GM21515 (cell line): Measurements from ENCODE around the gene YEATS2.
"Not testable (repeated sequence)": the region's sequence is repeated elsewhere in the genome, so short reads cannot be mapped to it uniquely, and the experiment has no call there.

ENCODE experiments used
- ATAC-seq: cut with Tn5 transposase; IDR thresholded peaks from one replicate; pipeline ENCODE4 v1.9.1; 2021; ENCODE audit not compliant: unreplicated experiment

YEATS2 gene

DNA sequence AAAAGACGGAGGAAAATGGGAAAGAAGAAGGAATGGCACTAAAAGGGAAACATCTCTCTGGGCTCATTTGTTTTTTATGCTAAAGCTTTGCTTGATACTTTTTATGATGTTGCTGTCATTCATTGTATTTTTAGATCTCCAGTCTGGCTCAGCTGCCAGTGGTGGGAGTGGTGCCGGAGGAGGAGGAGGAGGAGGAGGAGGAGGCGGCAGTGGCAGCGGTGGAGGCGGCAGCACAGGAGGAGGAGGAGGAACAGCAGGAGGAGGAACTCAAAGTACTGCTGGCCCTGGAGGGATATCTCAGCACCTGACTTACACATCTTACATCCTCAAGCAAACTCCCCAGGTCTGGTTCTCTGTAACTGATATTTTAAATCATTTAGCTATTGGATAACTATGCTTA is 78.2 kb downstream of the YEATS2 start:
- ATAC-seq: no peak

DNA sequence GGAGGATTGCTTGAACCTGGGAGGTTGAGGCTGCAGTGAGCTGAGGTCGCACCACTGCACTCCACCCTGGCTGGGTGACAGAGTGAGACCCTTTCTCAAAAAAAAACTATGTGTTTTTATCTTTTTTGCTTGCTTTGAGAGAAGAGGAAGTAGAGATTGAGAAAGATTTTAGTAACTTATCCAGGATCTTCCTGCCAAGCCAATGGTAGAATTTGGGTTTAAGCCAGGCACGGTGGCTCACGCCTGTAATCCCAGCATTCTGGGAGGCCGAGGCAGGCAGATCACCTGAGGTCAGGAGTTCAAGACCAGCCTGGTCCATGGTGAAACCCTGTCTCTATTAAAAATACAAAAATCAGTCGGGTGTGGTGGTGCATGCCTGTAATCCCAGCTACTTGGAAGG is 78.9 kb downstream of the YEATS2 start:
- not testable (repeated sequence) for ATAC-seq

DNA sequence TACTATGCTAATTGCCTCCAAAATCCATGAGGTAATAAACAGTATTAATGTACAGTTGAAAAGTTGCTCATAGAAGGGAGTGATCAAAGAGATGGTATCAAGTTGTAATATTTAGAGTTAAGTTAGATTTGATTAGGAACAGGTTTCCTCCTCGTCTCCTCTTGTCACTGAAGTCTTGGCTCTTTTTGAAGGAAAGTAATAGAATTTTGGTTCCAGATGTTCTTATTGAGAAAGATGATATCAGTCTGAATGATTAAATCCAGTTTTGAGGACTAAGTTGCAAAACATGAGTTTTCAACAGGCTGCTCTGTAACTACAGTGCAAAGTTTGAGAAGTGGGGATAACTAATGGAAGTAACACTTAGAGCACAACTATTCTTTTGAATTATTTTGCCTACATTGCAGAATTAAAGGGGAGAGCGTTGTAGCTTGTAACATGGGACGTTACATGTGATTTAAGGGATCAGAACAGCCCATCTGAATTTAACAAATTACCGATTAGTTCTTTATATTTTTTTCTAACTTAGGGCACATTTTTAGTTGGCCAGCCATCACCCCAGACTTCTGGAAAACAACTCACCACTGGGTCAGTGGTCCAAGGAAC is 79.5 kb downstream of the YEATS2 start:
- ATAC-seq: no peak

GRCh38 chr3:183779896-183780465 is 82.4 kb downstream of the YEATS2 start:
- ATAC-seq: no peak

- ATAC-seq: no peak
Measured at GRCh38 chr3:183781246-183781645, 83.6 kb downstream of the YEATS2 start.

GRCh38 chr3:183782576-183783276 is 85.1 kb downstream of the YEATS2 start:
- no peak for ATAC-seq

DNA sequence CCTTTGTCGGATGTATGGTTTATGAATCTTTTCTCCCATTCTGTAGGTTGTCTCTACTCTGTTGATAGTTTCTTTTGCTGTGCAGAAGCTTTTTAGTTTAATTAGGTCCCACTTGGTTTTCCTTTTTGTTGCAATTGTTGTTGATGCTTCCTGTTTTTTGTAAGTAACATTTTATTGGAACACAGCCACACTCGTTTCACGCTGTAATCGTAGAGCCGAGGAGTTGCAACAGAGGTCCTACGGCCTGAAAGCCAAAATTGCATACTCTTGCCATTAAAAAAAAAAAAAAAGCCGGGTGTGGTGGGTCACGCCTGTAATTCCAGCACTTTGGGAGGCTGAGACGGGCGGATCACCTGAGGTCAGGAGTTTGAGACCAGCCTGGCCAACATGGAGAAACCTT is 86.9 kb downstream of the YEATS2 start:
- not testable (repeated sequence) for ATAC-seq

DNA sequence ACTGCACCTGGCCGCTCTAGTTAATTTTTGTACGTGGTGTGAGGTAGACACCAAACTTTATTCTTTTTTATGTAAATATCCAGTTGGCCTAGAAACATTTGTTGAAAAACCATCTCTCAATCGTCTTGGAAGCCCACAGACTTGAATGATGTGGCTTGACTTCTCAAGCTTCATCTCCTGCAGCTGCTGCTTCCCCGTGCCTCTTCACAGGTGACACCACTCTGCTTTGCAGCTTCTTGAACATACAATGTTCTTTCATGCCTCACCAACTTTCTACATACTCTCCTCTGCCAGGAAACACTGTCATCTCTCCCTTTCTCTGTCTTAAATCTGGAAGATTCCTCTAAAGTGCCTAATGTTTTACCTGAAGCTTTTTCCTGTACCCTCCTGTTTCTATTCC is 92.2 kb downstream of the YEATS2 start:
- no peak for ATAC-seq

DNA sequence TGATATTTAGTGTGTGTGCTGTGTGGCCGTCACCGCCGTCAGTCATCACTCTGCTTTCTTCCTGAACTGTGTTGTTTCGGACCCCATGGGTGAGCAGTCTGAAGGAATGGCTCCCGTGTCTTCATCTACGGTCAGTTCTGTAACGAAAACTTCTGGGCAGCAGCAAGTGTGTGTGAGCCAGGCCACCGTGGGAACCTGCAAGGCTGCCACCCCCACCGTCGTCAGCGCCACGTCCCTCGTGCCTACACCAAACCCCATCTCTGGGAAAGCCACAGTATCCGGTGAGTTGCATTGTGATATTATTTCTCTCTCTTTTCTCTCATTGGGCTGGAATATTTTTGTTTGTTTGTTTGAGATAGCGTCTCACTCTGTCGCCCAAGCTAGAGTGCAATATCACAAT is 93.1 kb downstream of the YEATS2 start:
- no peak for ATAC-seq

DNA sequence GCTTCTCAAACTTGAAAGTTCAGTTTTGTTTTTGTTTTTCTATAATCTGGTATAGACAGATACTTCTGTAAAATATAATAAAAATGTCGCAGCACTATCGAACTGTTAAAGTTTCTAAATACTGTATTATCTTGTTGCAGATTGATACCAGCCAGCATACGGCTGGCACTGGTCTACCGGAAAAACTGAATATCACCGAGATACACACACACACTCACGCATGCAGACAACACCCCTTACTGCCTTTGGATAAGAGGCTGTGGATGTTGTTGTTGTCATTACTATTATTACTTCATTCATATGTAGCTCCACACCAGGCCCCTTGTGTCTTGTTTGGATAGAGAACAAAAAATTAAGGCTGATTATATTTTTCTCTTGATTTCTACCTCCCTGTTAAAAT is 95.4 kb downstream of the YEATS2 start:
- ATAC-seq: no peak

DNA sequence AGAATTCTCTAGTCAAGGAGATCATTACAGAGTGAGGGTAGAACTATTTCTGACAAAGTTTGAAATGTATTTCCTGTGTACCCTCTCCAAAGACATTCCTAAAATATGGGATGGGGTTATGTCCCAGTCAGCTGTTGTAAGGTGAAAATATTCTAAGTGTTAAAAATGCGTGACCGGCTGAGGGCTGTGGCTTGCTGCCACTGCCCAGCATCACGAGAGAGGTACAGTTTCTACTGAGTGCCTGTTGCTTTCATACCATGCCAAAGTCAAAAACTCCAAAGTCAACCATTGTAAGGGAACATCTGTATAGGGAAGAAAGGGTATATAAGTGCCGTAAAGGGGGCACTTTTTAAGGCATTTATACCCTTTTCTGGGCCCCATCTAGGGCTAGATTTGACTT is 96.9 kb downstream of the YEATS2 start:
- no peak for ATAC-seq

DNA sequence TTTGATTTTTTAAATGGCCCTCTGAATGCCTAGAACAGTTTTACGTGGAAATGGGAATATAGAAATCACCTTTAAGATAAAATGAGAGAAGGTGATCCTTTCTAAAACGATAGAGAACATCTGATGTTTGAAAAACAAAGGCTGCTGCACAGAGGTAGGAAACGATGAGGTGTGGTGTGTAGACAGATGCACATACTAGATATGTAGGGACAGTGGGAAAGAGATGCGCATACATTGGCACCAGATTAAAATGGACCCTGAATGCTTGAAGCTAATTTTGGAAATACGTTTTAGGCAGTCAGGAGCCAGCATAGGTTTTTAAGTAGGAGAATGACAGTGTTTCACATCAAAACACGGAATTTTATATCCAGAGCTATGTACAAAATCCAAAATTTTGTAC is 98.8 kb downstream of the YEATS2 start:
- no peak for ATAC-seq

DNA sequence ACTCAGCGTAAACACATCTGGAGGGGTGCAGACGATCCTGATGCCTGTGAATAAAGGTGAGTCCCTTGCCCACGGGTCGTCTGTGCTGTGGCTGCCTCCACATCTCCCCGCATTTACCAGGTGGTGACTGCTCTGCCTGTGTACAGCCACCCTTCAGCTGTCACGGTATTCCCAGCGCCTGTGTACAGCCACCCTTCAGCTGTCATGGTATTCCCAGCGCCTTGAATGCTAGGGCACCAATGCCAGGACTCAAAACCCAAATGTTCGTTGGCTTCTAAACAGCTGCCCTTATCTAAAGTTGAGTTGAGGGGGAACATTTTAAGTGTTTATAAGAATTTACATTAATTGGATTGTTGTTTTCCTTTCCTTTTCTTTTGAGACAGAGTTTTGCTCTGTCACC is 100.4 kb downstream of the YEATS2 start:
- ATAC-seq: no peak

GRCh38 chr3:183799461-183799860 is 101.9 kb downstream of the YEATS2 start:
- no peak for ATAC-seq

DNA sequence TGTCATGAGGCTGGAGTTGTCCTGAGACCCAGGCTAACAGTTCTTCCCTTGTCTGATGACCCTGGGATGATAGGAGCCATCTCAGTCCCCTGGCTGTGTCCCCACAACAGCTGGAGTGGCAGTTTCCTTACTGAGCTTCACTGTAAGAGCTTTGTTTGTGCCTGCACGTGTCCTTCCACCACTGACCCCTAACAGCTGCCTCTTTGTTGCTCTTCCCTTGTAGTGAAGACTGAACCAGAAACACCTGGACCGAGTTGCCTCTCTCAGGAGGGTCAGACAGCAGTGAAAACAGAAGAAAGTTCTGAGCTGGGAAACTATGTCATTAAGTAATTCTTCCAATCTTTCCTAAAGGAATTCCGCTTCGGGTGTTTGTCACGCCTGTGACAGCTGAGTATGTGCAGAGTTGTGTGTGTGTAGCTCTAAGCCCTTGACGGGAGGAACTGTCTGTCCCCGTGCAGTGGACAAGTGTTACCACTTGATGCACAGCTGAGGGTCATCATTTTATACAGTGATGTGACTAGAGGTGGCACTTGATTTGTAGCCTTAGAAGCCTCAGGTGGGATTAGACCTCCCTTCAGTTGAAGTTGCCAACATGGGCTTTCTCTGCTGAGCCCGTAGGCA is 102.8 kb downstream of the YEATS2 start:
- ATAC-seq: no peak

DNA sequence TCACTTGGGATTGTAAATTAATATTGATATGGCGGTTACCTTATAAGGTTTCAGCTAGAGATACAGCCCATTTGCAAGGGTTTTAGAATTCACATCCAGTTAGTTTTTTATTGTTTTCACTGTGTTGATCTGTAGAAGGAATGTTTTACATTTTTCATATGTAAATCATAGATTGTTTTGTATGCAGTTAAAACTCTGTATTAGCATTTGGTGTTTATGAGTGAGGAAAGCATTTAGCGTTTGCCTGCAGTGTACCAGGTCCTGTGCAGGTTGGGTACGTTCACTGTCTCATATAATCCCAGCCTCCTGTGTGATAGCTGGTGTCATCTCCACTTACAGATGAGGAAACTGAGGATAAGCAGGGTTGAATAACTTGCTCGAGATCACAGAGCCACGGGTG is 104.0 kb downstream of the YEATS2 start:
- no peak for ATAC-seq

GRCh38 chr3:183802989-183803388 is 105.4 kb downstream of the YEATS2 start:
- ATAC-seq: no peak

DNA sequence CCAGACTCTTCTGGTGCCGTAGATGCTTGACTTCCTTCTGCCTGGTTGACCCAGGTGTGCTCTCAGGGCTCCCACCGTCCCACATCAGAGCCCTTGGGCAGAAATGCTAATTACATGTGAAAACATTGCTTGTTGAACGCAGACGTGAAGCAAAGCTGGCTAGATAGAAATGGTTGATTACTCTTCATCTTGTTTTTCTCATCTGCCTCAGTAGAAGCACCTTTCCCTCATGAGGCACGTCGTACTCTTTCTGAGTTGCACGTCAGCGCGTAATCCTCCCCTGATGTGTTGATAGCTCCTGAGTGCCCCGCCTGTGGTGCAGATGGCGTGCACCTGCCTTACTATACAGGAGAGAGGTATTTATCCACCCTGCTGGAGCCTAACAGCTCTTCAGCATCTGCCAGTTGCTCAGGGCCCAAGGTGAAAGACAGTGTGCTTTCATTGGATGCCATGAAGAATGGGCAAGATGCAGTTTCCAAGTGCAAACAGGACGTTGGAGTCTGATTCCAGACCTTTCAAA is 109.7 kb downstream of the YEATS2 start:
- no peak for ATAC-seq

DNA sequence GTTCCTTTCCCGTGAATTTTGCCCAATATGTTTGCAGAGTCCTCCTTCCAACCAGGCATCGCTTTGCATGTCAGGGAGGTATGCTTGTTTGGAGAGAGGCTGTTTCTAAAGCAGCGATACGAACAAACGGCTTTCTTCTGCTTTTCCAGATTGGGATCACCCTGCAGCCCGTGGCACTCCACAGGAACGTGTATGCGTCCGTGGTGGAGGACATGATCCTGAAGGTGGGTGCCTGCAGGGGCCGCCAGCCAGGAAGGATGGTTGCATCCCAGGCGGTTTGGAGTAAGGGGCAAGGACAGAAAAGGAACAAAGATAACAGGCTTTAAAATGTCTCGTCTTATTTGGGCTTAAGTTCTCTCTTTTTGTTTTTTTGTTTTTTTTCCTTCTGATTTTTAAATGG is 110.3 kb downstream of the YEATS2 start:
- ATAC-seq: no peak

DNA sequence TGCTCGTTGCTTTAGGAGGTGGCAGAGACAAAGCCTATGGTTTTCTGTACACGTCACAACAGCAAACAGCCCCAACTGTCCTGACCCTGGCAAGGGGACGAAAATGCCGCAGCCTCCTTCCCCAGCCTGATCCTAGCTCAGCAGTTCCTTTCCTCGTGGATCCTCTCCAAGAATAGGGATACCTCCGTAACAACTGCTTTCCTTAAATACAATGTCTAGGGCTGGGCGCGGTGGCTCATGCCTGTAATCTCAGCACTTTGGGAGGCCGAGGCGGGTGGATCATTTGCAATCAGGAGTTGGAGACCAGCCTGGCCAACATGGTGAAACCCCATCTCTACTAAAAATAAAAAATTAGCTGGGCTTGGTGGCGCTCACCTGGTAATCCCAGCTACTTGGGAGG is 110.8 kb downstream of the YEATS2 start:
- ATAC-seq: no peak

DNA sequence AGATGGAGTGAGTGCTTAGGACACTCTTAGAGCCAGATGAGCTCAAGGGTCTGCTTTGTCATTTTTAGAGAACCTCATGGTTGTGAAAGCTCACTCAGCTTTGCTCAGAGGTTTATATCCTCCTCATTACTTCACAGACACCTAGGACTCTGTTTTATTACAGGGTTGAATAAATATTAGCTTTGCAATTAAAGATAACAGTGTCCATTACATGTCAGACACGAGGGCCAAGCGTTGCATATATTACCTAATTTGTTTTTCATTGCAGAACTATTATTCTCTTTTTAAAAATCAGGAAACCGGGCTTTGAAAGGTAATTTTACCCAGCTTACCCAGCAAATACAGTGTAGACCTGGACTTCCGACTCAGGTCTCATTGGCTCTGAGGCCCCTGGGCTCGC is 111.7 kb downstream of the YEATS2 start:
- no peak for ATAC-seq
